HG03025 (cell line): ENCODE measurements around the gene PAAF1.
"Not testable (repeated sequence)": the region's sequence is repeated elsewhere in the genome, so short reads cannot be mapped to it uniquely, and the experiment has no call there.

Experiments
- ATAC-seq: cut with Tn5 transposase; IDR thresholded peaks from one replicate; pipeline ENCODE4 v1.9.1; 2021; ENCODE audit warnings: mild to moderate bottlenecking, moderate library complexity; ENCODE audit not compliant: unreplicated experiment, low FRiP score

Gene PAAF1

DNA sequence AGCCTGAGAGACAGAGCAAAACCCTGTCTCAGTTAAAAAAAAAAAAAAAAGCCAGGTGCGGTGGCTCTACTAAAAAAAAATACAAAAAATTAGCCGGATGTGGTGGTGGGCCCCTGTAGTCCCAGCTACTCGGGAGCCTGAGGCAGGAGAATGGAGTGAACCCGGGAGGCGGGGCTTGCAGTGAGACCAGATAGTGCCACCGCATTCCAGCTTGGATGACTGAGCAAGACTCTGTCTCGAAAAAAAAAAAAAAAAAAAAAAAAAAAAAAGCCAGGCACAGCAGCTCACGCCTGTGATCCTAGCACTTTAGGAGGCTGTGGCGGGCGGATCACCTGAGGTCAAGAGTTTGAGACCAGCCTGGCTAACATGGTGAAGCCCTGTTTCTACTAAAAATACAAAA lies 3.6 kb downstream of the PAAF1 start:
- not testable (repeated sequence) for ATAC-seq

- no peak for ATAC-seq
Measured at GRCh38 chr11:73883856-73884255, 7.1 kb downstream of the PAAF1 start.

DNA sequence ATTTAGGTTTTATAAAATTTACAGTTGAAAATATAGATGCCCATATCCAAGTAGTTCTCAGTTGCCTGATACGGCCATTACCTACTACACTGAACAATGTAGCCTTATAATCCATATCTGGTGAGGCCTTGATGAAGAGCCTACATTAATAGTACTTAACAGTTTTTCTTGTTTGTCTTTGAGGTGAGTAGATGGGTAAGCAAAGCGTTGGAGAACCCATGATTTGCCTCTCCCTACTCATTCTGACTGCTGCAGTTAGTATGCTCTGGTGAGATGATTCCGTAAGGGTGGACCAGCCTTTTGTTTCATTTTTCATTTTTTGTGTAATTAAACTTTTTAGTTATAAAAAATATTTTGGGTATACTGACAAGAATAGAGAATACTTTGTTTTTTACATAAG lies 11.4 kb downstream of the PAAF1 start:
- no peak for ATAC-seq

DNA sequence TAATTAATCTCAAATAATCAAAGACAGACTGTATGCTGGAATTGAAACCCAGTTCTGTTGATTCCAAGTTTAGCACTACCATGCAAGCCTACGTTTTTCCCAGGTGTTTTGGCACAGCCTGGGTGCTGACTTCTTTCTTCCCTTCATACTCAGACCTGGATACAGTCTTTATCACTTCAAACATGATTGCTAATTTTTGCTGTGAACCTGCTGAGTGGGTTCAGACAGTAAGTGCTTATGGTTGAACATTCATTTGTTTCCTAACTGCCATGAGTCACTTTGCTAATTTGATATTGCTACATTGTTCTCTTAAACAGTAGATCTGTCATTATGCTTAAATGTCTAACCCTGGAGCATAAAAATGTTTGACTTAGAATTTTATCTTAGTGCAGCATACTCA lies 12.2 kb downstream of the PAAF1 start:
- ATAC-seq, result no peak

GRCh38 chr11:73889536-73889935 lies 12.7 kb downstream of the PAAF1 start:
- ATAC-seq, result no peak

DNA sequence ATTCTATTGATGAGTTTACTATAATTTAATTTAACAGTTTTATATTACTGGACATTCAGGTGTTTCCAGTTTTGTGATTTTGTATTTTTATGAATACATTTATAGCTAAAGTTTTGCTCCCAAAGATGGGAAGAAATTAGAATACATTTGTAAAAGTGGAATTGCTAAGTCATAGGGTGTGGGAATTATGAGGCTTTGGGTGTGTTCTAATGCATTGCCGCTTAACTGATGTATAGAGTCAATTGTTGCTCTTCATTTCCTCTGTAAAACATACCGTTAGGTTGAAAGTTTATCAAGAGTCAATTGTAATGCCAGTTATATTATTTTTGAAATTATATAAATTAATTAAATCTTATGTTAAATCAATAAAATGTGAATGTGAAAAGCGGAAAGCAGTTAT lies 16.2 kb downstream of the PAAF1 start:
- no peak for ATAC-seq

DNA sequence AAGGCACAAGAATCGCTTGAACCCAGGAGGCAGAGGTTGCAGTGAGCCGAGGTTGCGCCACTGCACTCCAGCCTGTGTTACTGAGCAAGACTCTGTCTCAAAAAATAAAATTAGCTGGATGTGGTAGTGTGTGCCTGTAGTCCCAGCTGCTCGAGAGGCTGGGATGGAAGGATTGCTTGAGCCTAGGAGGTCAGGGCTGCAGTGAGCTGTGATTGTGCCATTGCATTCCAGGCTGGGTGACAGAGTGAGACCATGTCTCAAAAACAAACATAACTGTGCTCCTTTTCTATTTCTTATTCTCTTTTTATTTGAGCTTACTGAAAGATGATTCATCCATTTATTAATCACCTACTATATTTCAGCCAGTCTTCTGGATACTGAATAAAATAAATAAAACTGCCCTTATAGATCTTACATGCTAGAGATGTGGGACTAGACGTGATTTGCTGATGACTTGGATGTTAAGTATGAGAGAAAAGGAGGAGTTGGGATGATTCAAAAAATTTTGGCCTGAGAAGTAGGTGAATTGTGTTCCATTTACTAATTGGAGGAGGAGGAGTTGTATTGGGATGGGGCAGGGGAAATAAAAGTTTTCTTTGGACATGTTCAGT lies 18.0 kb downstream of the PAAF1 start:
- ATAC-seq, result no peak

- no peak for ATAC-seq
Measured at GRCh38 chr11:73902303-73902702, 25.5 kb downstream of the PAAF1 start.

DNA sequence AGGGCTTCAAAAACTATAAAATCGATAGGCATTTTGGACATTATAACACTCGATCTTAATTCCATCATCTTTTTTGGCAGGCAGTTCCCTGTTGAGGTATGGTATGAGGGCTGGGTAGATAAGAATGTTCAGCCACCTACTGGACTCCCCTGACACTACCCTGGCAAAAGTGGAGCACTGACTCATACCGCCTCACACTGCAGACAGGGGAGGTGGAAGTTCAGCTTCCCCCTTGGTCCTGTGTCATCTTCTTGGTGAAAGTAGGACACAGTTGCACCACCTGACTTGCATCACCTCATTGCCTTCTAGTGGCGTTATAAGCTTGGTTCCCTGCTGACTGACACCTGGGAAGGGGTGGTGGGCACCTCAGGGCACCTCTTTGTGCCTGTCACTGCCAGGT lies 30.4 kb downstream of the PAAF1 start:
- no peak for ATAC-seq

DNA sequence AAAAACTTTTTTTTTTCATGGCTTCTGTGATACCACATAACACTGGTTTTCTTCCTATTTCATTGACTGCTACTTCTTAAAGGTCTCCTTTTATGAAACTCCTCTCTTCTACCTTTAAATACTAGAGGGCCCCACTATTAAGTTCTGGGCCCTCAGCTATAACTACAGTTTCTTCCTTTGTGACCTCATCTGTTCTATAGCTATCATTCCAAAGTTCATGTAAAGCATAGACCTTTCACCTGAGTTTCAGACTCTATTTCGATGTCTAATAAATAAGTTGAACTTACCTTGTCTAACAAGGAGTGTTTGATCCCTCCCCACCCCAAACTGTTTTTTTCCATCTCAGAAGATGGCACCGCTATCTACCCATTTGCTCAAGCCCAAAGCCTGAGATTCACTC lies 35.2 kb downstream of the PAAF1 start:
- no peak for ATAC-seq

DNA sequence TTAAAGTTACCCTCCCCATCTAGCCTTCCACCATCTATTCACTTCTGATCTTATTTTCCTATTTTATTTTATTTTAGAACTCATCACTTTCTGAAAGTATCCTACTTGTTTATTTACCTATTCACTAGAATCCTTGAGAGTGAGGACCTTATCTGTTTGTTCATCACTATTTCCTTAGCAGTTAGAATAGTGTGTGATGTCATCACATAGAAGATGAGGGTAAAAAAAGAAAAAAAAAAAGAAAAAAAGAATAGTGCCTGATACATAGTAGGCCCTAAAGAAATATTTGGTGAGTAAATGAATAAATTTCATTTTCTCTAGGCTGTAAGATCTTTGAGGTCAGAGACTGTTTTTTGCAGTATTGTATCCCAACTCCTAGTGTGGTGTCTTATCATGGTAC lies 36.7 kb downstream of the PAAF1 start:
- no peak for ATAC-seq

GRCh38 chr11:73914284-73914683 lies 37.5 kb downstream of the PAAF1 start:
- no peak for ATAC-seq

- ATAC-seq, result no peak
Measured at GRCh38 chr11:73916435-73916834, 39.6 kb downstream of the PAAF1 start.

- ATAC-seq, result no peak
Measured at GRCh38 chr11:73921180-73921579, 44.4 kb downstream of the PAAF1 start.

GRCh38 chr11:73929388-73929787 lies 52.6 kb downstream of the PAAF1 start:
- no peak for ATAC-seq

DNA sequence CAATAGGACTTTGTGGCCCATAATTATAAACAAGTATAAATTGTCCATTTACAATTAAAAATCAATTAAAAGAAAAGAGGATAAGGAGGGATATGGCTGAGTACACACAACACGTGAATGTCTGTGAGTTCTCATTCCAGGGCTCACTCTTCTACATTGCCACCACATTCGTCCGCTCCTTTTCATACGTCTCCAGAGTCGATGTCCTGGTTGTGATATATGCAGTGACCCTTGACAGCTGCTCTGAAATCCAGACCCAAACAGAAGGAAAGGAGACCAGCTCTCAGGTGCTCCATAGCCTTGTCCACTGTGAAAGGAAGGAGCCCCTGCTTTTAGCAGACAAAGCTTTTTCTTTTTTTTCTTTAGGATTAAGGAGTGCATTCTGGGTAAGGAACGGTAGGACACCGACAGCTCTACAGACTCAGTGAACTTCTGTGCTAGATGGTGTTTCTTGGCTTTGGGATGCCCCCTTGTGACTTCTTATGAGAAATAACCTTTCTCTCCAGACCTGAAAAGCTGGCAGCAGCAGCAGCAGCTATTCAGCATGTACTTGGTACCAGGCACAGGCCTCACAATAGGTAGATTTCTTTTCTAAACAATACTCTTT lies 54.3 kb downstream of the PAAF1 start:
- no peak for ATAC-seq

DNA sequence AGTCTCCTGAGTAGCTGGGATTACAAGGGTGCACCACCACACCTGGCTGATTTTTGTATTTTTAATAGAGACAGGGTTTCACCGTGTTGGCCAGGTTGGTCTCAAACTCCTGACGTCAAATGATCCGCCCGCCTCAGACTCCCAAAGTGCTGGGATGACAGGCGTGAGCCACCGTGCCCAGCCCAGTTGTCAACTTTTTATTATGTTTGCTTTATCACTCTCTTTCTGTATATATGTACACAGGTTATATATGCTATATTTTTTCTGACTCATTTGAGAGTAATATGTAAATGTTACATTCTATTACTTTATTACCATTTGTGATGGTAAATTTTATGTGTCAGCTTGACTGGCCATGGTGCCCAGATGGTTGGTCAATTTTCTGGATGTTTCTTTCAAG lies 55.2 kb downstream of the PAAF1 start:
- ATAC-seq, result no peak

DNA sequence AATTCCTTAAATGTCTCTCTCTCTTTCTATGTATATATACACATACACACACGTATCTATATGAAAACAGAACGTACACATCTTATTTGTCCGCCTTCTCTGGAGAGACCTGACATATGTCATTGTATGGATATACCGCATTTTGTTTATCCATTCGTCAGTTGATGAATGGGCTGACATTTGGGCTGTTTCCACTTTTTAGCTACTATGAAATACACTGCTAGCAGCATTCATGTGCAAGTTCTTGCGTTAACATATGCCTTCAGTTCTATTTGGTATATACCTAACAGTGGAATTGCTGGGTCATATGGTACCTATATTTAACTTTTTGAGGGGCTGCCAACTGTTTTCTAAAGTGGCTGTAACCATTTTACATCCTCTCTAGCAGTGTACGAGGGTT lies 56.0 kb downstream of the PAAF1 start:
- no peak for ATAC-seq

GRCh38 chr11:73936047-73936446 lies 59.2 kb downstream of the PAAF1 start:
- not testable (repeated sequence) for ATAC-seq

DNA sequence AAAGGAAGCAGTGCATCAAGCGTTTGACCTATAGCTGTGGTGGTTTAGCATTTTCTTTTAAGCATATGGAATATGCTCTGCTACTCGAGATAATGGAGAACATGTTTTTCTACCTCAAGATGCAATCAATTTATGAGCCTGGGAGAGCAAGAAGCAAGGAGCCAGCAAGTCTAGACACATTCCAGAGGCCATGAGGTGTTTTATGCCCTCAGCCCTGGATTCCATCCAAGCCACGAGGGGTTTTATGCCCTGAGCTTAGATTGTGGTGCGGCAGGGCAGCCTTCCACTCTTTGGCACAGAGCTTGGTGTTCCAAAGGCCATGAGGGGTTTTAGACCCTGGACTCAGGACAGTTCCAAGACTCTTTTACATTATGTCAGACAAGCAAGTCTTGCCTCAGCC lies 62.3 kb downstream of the PAAF1 start:
- no peak for ATAC-seq

- ATAC-seq, result no peak
Measured at GRCh38 chr11:73940801-73941570, 64.2 kb downstream of the PAAF1 start.

- ATAC-seq, result no peak
Measured at GRCh38 chr11:73942010-73942409, 65.2 kb downstream of the PAAF1 start.
